Activated naive CD8-positive, alpha-beta T cell treated with anti-CD3 and anti-CD28 coated beads for 36 hours (primary cell): ENCODE measurements around the gene MRPL4. TPM values are rescaled to one million over a fixed set of nuclear protein-coding genes. Genes with fewer than 3 reads are reported as not detected.
"Not testable (repeated sequence)": the region's sequence is repeated elsewhere in the genome, so short reads cannot be mapped to it uniquely, and the experiment has no call there.

Experiments
- DNase-seq: peaks from one replicate; pipeline ENCODE4 v3.0.0; 2021
- H3K27ac Mint-ChIP-seq: one replicate; pipeline ENCODE4 v1.8.0; 2022; ENCODE audit warnings: mild to moderate bottlenecking, moderate library complexity, mixed read lengths
- H3K27me3 Mint-ChIP-seq: one replicate; pipeline ENCODE4 v1.8.0; 2022; ENCODE audit warnings: mild to moderate bottlenecking, mixed read lengths
- H3K36me3 Mint-ChIP-seq: one replicate; pipeline ENCODE4 v1.8.0; 2021; ENCODE audit warnings: mild to moderate bottlenecking, mixed read lengths
- H3K4me1 Mint-ChIP-seq: one replicate; pipeline ENCODE4 v1.8.0; 2021; ENCODE audit warnings: mixed read lengths
- H3K4me3 Mint-ChIP-seq: one replicate; pipeline ENCODE4 v1.8.0; 2022; ENCODE audit warnings: mild to moderate bottlenecking, moderate library complexity, mixed read lengths
- H3K9me3 Mint-ChIP-seq: one replicate; pipeline ENCODE4 v1.8.0; 2022; ENCODE audit warnings: mixed read lengths
- total RNA-seq, 2 experiments: library from RNA; stranded (reverse); gene quantifications; one replicate each; pipeline ENCODE4 v1.2.3, GENCODE V29; 2021

Gene MRPL4
- total RNA-seq, 2 experiments from 2014 or later = 179 to 182 TPM

DNA sequence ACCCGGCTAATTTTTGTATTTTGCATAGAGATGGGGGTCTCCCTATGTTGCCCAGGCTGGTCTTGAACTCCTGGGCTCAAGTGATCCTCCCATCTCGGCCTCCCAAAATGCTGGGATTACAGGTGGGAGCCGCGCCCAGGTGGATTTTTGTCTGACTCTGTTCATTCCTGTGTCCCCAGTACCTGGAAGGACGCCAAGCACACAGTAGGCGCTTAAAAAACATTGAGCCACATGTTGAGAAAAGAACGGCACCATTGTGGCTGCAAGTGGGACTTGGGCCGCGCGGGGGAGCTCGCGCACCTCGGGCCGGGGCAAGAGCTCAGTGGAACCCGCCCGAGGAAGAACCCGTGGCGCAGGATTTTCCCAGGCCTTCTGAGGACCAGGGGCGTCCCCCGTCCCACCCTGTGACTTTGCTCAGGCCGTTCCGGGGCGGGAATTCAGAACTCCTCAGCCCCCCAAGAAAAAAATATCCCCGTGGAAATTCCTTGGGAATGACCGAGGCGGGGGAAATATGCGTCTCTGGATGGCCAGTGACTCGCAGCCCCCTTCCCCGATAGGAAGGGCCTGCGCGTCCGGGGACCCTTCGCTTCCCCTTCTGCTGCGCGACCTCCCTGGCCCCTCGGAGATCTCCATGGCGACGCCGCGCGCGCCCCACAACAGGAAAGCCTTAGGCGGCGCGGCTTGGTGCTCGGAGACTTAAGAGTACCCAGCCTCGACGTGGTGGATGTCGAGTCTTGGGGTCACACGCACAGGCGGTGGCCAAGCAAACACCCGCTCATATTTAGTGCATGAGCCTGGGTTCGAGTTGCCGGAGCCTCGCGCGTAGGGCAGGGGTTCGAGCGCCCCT is 17.5 kb downstream of the MRPL4 start:
- peak overlapping the region; percentile 86 for H3K4me3 Mint-ChIP-seq
- DNase-seq = peak; percentile 88
- H3K4me1 Mint-ChIP-seq = peaks cover 25% of the 10 kb centered on the region
- peaks cover 13% of the 10 kb centered on the region for H3K36me3 Mint-ChIP-seq
- H3K27me3 Mint-ChIP-seq = no peaks in the 10 kb centered on the region
- no peaks in the 10 kb centered on the region for H3K9me3 Mint-ChIP-seq
- H3K27ac Mint-ChIP-seq = peak overlapping the region; percentile 92

DNA sequence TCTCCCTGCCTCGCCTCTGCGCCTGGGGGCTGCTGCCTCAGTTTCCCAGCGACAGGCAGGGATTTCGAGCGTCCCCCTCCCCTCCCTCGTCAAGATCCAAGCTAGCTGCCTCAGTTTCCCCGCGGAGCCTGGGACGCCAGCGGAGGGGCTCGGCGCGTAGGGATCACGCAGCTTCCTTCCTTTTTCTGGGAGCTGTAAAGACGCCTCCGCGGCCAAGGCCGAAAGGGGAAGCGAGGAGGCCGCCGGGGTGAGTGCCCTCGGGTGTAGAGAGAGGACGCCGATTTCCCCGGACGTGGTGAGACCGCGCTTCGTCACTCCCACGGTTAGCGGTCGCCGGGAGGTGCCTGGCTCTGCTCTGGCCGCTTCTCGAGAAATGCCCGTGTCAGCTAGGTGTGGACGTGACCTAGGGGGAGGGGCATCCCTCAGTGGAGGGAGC is 18.2 kb downstream of the MRPL4 start:
- peaks cover 27% of the 10 kb centered on the region for H3K4me1 Mint-ChIP-seq
- H3K27me3 Mint-ChIP-seq = no peaks in the 10 kb centered on the region
- peaks cover 18% of the 10 kb centered on the region for H3K36me3 Mint-ChIP-seq
- no peaks in the 10 kb centered on the region for H3K9me3 Mint-ChIP-seq
- peak overlapping the region; percentile 86 for H3K4me3 Mint-ChIP-seq
- H3K27ac Mint-ChIP-seq = peak overlapping the region; percentile 92
- DNase-seq = peak; percentile 78

DNA sequence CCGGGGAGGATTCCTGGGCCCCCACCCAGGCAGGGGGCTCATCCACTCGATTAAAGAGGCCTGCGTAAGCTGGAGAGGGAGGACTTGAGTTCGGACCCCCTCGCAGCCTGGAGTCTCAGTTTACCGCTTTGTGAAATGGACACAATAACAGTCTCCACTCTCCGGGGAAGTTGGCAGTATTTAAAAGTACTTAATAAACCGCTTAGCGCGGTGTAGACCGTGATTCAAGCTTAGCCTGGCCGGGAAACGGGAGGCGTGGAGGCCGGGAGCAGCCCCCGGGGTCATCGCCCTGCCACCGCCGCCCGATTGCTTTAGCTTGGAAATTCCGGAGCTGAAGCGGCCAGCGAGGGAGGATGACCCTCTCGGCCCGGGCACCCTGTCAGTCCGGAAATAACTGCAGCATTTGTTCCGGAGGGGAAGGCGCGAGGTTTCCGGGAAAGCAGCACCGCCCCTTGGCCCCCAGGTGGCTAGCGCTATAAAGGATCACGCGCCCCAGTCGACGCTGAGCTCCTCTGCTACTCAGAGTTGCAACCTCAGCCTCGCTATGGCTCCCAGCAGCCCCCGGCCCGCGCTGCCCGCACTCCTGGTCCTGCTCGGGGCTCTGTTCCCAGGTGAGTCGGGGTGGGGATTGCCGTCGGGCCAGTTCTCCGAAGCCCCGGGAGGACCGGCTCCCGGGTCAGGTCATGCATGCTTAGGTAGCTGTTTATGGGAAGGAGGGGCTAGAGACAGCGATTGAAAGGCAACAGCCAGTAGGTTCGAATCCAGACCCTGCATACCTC is 18.8 kb downstream of the MRPL4 start, which contains the start of gene ICAM1:
TSS of gene ICAM1 (plus strand) at position 505 of the 779 bp plus-strand sequence. CDS start at position 545, 40 bp downstream.
- Mint-ChIP-seq H3K4me1 (peaks cover 27% of the 10 kb centered on the region), H3K4me3 (peak within 1 kb of the TSS; percentile 86), H3K9me3 (no peaks in the 10 kb centered on the region), H3K27me3 (no peaks in the 10 kb centered on the region), H3K27ac (peak within 1 kb of the TSS; percentile 92), H3K36me3 (peaks cover 18% of the 10 kb centered on the region)
- DNase-seq = peak; percentile 82

- DNase-seq = peak; percentile 40
- H3K36me3 Mint-ChIP-seq = peaks cover 18% of the 10 kb centered on the region
- H3K4me1 Mint-ChIP-seq = peaks cover 27% of the 10 kb centered on the region
- peak overlapping the region; percentile 86 for H3K4me3 Mint-ChIP-seq
- peak overlapping the region; percentile 92 for H3K27ac Mint-ChIP-seq
- no peaks in the 10 kb centered on the region for H3K27me3 Mint-ChIP-seq
- H3K9me3 Mint-ChIP-seq = no peaks in the 10 kb centered on the region
Observed at GRCh38 chr19:10271543-10272086, 19.6 kb downstream of the MRPL4 start.

DNA sequence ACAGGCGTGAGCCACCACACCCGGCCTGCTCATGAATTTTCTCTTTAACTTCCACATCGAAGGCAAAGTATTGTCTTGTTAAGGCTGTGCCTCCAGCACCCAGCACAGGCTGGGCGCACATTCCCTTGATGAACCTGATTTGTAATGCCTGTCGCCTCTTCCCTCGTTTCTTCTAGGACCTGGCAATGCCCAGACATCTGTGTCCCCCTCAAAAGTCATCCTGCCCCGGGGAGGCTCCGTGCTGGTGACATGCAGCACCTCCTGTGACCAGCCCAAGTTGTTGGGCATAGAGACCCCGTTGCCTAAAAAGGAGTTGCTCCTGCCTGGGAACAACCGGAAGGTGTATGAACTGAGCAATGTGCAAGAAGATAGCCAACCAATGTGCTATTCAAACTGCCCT is 22.6 kb downstream of the MRPL4 start:
- H3K27me3 Mint-ChIP-seq = no peaks in the 10 kb centered on the region
- no peak overlapping the region for H3K4me3 Mint-ChIP-seq
- H3K36me3 Mint-ChIP-seq = peaks cover 32% of the 10 kb centered on the region
- DNase-seq = no peak
- H3K4me1 Mint-ChIP-seq = peaks cover 30% of the 10 kb centered on the region
- peak overlapping the region; percentile 36 for H3K27ac Mint-ChIP-seq
- H3K9me3 Mint-ChIP-seq = no peaks in the 10 kb centered on the region

- H3K4me1 Mint-ChIP-seq = peaks cover 16% of the 10 kb centered on the region
- no peak overlapping the region for H3K27ac Mint-ChIP-seq
- no peak for DNase-seq
- no peaks in the 10 kb centered on the region for H3K9me3 Mint-ChIP-seq
- H3K4me3 Mint-ChIP-seq = no peak overlapping the region
- H3K27me3 Mint-ChIP-seq = no peaks in the 10 kb centered on the region
- H3K36me3 Mint-ChIP-seq = peaks cover 38% of the 10 kb centered on the region
Observed at GRCh38 chr19:10277795-10278589, 26.0 kb downstream of the MRPL4 start.

GRCh38 chr19:10278935-10279334 is 26.9 kb downstream of the MRPL4 start:
- DNase-seq = no peak
- Mint-ChIP-seq H3K27ac (no peak overlapping the region), H3K27me3 (no peaks in the 10 kb centered on the region), H3K4me3 (no peak overlapping the region), H3K36me3 (peaks cover 42% of the 10 kb centered on the region), H3K9me3 (no peaks in the 10 kb centered on the region), H3K4me1 (peaks cover 16% of the 10 kb centered on the region)

DNA sequence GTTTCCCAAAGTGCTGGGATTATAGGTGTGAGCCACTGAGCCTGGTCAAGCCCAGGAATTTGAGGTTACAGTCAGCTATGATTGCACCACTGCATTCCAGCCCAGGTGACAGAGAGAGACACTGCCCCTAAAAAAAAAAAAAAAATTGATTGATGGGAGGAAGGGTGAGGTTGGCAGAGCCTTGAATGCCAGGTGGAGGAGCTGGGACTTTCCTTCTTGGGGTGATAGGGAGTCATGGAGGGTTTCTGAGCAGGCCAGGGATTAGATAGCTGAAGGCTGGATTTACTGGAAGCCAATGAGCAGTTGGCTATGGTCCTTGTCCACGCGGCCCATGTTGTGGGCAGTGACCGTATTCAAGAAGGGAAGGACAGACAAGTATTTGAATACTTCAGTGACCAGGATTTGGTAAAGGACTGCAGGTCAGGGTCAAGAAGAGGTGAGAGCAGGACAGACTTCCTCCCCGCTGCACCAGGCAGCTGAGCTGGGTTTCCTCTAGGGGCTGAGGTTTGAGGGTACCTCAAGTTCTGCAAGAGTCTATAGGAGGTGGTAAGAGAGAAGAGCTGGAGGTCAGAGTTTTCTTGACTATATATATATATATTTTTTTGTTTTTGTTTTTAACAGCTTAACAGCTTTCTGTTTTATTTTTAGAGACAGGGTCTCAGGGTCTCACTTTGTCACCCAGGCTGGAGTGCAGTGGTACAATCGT is 27.9 kb downstream of the MRPL4 start:
- Mint-ChIP-seq H3K4me3 (no peak overlapping the region), H3K36me3 (peaks cover 44% of the 10 kb centered on the region), H3K9me3 (no peaks in the 10 kb centered on the region), H3K27ac (peak overlapping the region; percentile 44), H3K4me1 (peaks cover 11% of the 10 kb centered on the region), H3K27me3 (no peaks in the 10 kb centered on the region)
- no peak for DNase-seq

DNA sequence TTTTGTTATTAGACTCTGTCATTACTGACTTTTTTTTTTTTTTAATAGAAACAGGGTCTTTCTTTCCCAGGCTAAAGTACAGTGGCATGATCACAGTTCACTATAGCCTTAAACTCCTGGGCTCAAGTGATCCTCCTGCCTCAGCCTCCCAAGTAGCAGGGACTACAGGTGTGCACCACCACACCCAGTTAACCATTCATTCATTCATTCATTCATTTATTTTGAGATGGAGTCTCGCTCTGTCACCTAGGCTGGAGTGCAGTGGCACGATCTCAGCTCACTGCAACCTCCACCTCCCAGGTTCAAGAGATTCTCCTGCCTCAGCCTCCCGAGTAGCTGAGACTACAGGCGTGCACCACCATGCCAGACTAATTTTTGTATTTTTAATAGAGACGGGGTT is 30.0 kb downstream of the MRPL4 start:
- H3K27me3 Mint-ChIP-seq, DNase-seq, H3K9me3 Mint-ChIP-seq, H3K4me3 Mint-ChIP-seq, H3K27ac Mint-ChIP-seq: not testable (repeated sequence)
- H3K36me3 Mint-ChIP-seq = peaks cover 55% of the 10 kb centered on the region
- peaks cover 25% of the 10 kb centered on the region for H3K4me1 Mint-ChIP-seq

DNA sequence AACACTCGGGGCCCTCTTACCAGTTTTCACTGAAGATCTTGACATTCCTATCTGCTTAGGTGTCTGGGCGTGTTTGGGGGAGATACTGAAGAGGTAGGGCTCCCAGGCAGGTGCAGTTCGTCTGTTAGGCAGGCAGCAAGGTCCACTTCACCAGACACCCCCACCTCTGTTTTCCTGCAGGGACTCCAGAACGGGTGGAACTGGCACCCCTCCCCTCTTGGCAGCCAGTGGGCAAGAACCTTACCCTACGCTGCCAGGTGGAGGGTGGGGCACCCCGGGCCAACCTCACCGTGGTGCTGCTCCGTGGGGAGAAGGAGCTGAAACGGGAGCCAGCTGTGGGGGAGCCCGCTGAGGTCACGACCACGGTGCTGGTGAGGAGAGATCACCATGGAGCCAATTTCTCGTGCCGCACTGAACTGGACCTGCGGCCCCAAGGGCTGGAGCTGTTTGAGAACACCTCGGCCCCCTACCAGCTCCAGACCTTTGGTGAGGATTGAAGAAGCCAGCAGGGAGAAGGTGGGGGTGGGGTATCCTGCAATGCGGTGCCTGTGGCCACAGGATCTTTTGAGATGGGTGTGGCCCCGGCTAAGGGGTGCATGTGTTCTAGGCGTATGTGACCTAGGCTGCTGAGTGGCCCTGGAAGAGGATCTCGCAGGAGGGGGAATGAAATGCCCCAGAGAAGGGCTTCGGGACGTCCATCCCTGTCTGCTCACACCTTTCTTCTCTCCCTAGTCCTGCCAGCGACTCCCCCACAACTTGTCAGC is 31.5 kb downstream of the MRPL4 start:
- peaks cover 31% of the 10 kb centered on the region for H3K4me1 Mint-ChIP-seq
- no peak overlapping the region for H3K4me3 Mint-ChIP-seq
- peaks cover 15% of the 10 kb centered on the region for H3K27me3 Mint-ChIP-seq
- H3K27ac Mint-ChIP-seq = no peak overlapping the region
- peaks cover 47% of the 10 kb centered on the region for H3K36me3 Mint-ChIP-seq
- no peaks in the 10 kb centered on the region for H3K9me3 Mint-ChIP-seq
- DNase-seq = no peak

GRCh38 chr19:10284065-10284959 is 32.3 kb downstream of the MRPL4 start:
- Mint-ChIP-seq H3K4me3 (no peak overlapping the region), H3K9me3 (no peaks in the 10 kb centered on the region), H3K4me1 (peaks cover 35% of the 10 kb centered on the region), H3K27ac (no peak overlapping the region), H3K36me3 (peaks cover 42% of the 10 kb centered on the region), H3K27me3 (peaks cover 24% of the 10 kb centered on the region)
- no peak for DNase-seq

DNA sequence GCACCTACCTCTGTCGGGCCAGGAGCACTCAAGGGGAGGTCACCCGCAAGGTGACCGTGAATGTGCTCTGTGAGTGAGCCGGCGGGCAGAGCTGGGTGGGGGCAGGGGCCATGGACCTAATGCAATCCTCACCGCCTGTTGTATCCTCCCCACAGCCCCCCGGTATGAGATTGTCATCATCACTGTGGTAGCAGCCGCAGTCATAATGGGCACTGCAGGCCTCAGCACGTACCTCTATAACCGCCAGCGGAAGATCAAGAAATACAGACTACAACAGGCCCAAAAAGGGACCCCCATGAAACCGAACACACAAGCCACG is 32.9 kb downstream of the MRPL4 start:
- H3K27me3 Mint-ChIP-seq = peaks cover 29% of the 10 kb centered on the region
- no peaks in the 10 kb centered on the region for H3K9me3 Mint-ChIP-seq
- H3K4me3 Mint-ChIP-seq = no peak overlapping the region
- DNase-seq = no peak
- peaks cover 38% of the 10 kb centered on the region for H3K36me3 Mint-ChIP-seq
- H3K27ac Mint-ChIP-seq = no peak overlapping the region
- peaks cover 33% of the 10 kb centered on the region for H3K4me1 Mint-ChIP-seq

DNA sequence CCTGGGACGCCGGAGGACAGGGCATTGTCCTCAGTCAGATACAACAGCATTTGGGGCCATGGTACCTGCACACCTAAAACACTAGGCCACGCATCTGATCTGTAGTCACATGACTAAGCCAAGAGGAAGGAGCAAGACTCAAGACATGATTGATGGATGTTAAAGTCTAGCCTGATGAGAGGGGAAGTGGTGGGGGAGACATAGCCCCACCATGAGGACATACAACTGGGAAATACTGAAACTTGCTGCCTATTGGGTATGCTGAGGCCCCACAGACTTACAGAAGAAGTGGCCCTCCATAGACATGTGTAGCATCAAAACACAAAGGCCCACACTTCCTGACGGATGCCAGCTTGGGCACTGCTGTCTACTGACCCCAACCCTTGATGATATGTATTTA is 33.4 kb downstream of the MRPL4 start:
- Mint-ChIP-seq H3K4me1 (peaks cover 34% of the 10 kb centered on the region), H3K9me3 (no peaks in the 10 kb centered on the region), H3K27ac (no peak overlapping the region), H3K36me3 (peaks cover 36% of the 10 kb centered on the region), H3K27me3 (peaks cover 34% of the 10 kb centered on the region), H3K4me3 (no peak overlapping the region)
- no peak for DNase-seq
